HG02642 (cell line): ENCODE data around the gene EID3.

Experiments
- ATAC-seq: cut with Tn5 transposase; IDR thresholded peaks from one replicate; pipeline ENCODE4 v1.9.1; 2021; ENCODE audit warnings: mild to moderate bottlenecking; ENCODE audit not compliant: unreplicated experiment, poor library complexity

Gene EID3

DNA sequence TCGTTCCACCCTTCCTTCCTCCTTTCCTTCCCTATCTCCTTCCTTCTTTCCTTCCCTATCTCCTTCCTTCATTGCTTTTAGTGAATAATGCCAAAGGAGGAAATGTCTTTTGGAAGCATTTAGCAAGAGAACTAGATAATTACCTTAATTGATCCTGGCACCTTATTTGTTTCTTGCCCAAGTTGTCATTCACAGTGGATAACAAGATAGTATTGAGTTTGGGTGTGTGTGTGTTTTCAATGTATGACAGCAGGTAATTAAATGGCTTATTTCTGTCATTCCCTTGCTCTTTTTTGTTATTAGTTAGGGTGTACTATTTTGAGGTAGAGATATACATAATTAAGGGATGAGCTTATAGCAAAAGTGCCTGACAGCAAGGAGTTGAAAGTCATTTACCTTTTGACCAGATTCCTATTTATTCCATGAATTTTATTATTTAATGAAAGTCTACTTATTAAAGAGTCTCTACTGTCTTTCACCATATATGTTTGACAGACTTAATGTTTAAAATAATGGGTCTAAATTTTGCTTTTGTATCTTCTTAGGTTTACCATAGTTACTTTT lies 30.2 kb downstream of the EID3 start:
- ATAC-seq: no peak

DNA sequence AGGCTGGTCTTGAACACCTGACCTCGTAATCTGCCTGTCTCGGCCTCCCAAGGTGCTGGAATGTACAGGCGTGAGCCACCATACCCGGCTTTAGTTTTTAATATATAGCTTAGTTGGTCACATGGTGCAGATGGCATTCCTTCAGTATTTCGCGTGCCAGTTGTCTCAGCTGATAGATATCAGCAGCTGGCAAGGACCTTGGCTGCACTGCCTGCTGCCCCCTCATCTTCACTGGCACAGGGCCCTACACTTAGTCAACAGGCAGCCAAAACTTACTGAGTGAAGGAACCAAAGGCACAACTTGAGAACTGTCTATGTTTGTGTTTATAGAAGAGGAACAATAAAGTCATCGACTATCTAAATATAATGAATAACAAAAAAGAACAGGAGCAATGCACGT lies 31.0 kb downstream of the EID3 start:
- no peak for ATAC-seq

DNA sequence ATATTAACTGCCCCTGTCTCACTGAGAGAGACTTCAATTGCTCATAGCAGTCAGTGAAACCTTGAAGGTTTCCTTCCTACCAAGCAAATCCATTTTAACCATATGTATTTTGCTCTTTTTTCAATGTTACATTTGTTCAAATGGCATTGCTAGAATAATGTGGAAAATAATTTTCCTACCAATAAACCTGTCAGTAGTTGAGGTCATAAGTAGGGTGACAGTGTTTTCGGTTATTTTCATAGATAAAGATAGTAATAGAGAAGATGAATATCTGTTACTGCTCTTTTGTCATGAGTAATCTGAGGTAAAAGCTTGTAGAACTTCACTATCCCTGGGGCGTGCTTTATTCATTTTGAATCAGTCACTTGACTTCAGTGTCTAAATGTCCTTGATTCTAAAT lies 32.6 kb downstream of the EID3 start:
- ATAC-seq: no peak

DNA sequence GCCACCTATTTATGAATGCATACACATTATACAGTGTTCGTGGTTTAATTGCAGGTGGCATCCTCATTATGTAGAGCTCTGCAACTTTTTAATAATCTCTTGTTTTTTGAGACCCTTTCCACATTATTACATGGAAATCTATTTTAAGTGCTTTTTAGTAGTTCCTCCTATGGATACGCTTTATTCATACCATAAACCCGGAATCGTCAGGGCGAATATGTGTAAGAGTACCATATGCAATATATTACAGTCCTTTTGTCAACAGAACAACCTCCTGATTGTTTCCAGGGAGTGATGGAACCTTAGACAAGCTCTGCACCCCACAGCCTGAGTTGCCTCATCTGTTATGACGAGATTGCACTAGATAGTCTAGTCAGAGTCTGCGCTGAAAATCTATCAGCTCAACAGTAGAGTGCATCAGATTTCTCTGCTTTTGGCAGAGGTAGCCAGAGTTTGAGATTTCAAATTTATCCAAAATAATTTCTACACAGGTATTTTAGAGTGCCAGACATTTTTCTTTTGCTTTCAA lies 33.6 kb downstream of the EID3 start:
- ATAC-seq: no peak

DNA sequence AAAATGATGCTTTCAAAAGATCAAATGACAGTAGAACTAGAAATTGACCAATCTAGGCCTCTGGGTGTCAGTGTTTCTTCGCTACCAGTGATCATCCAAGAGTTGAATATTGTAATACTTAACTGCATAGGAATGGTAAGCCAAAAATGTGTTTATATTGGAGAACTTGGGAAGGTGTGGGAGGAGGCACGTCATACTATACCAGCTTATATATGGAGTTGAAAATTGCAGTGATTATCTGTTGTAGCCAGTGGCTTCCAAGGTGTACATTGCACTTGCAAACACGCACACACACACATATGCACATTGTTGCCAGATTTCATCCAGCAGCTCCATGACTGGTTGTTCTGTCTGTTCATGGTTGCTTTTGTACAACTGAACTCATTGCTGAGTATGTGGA lies 36.1 kb downstream of the EID3 start:
- ATAC-seq: no peak

DNA sequence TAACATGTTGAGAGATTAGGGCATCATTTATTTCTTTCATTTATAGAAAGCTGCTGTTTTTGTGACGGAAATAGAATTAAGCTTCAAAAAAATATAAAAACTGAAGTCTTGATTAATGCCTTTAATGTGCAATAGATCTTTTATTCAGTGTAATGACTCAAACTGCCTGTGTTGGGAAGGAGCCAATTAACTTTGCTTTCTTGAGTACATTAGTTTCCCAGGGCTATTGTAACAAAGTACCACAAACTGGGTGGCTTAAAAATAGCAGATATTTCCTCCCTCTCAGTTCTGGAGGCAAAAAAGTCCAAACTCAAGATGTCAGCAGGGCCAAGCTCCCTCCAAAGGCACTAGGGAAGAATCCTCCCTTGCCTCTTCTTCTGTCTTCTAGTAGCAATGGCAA lies 36.6 kb downstream of the EID3 start:
- ATAC-seq: no peak

DNA sequence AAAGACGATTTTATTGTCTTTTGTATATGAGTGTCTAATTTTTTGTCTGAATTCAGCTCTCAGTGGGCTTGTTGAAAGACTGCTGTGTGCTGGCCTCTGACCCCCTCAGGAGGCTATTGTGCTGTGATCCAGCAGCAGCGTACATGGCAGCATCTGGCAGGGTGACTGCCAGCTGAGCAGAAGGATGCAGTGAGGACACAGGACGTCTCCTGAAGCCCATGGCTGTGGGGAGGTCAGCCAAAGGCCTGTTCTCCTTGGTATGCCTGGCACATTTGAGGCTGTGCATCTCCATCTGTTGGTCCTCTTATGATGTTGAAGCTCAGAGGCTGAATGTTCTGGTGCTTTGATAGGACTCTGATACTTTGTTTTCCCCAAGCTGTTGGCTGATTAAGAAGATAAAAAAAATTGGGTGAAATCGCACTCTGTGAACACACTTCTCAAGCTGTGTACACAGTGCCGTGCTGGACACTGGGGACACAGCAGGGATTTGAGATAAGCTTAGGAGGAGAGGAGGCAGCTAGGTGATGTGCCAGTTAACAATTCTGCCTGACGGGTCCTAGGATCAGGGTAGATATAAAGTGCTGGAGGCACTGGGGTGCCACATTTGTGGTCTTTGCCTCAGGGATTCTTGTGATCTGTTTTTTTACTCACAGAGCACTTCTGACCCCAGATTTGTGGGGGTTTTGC lies 37.5 kb downstream of the EID3 start:
- no peak for ATAC-seq

DNA sequence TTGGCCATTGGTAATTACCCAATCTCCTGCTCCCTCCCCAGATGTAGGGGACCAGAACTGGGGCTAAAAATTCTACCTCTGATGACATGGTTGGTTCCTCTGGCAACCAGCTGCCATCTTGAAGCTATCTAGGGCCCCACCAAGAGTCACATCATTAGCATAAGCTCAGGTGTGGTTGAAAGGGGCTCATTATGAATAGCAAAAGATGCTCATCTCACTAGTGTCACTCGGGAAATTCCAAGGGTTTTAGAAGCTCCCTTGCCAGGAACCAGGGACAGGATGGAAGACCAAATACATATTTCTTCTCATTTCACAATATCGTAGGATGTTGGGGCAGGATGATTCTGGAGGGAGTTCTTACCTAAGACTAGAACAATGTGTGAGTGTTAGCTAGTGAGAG lies 38.6 kb downstream of the EID3 start:
- no peak for ATAC-seq

DNA sequence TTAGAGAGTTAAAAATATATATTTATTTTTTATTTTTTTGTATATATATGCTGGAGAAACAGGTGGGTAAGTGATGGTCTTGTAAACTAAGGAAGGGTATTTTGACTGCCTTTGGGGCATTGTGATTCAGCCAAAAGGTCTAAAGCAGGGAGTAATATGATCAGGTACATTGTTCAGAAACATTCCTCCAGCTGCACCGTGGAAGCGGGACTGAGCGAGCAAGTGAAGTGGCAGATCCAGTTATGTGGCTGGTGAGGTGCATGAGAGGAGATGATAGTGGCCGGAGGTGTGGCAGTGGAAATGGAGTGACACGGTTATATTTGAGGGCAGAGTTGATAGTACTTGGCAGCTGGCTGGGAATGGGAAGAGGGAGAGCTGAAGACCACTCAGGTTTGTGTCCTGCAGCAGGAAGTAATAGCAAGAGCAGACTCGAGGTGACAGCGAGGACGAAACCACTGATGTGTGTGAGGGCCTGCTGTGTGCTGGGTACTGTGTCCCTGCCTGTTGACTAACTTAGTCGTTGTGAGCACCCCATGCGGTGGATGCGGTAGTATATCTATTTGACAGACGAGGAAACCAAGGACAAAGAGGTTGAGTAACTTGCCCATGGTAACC lies 39.2 kb downstream of the EID3 start:
- no peak for ATAC-seq

DNA sequence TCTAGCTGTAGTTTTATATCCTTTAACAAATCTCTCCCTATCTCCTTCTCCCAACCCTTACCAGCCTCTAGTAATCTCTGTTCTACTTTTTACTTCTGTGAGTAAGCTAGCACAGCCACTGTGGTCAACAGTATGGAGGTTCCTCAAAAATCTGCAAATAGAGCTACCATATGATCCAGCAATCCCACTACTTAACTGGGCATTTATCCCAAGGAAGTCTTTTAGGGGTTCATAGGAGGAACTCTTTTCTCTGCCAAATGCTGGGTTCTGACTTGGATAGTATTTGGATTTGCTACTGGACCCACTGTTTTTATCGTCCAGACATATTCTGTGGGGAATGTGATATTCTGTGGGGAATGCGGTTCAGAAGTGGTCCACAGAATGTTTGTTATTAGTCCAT lies 41.1 kb downstream of the EID3 start:
- ATAC-seq: no peak

DNA sequence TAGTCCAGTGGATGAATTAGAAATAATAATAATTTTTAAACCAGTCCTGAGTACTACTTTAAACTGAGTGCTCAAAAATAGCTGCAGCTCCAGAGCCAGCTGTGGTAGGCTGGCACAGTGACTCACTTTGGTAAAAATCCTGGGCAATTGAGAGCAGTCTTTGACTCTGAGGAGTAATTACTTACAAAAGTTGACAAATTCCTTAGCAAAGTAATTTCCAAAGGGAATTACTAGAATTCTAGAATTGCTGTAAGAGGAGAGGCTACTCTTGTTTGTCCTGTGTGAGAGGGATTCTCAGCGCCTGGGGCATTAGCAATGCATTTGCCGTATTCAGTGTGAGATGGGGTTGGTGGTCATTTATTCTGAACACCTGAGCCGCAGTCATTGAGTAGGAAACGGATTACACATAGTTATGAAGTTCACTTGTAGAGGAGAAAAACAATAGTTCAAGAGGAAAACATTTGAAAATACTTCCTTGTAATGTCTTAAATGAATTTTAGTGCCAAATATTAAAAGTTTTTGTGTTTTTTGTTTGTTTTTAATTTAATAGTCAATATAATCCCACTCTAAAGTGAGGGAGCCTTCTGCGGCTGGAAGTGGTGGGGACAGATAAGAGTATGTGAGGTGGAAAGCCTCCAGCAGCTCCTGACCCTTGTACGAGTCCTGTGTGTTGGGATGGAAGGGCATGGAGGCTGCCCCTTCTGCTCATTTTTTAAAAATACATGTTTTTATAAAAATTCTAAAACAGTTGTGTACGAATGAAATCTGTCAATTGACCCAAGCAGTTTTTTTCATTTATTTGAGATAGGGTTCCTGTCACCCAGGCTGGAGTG lies 41.9 kb downstream of the EID3 start:
- ATAC-seq: no peak

DNA sequence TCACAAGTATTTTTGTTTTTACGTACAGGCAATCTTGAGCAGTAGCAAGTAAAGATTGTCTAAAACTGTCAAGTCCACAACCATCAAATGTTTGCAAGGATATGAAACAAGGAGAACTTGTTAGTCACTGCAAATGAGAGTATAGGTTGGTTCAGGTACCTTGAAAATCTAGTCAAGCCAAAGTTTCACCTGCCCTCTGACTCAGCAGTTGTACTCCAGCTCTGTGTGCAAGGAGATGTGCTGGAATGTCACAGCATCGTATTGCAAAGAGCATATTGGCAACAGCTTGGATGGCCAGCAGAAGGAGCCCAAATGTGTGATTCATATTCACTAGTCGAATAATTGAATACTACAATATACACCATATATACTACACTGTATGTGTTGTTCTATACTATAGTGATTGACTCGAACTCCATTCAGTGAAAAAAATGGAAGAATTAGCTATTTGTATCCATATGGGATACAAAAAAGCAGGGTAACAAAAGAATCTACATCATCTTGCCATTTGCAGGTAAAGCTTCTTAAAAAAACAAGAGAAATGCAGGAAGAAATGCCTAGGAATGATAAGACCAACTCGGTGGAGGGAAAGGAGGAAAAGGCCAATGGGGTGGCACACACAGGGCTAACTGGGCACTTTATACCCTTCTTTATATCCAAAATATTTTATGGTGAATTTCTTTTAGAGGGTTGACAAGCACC lies 44.0 kb downstream of the EID3 start:
- ATAC-seq: no peak

DNA sequence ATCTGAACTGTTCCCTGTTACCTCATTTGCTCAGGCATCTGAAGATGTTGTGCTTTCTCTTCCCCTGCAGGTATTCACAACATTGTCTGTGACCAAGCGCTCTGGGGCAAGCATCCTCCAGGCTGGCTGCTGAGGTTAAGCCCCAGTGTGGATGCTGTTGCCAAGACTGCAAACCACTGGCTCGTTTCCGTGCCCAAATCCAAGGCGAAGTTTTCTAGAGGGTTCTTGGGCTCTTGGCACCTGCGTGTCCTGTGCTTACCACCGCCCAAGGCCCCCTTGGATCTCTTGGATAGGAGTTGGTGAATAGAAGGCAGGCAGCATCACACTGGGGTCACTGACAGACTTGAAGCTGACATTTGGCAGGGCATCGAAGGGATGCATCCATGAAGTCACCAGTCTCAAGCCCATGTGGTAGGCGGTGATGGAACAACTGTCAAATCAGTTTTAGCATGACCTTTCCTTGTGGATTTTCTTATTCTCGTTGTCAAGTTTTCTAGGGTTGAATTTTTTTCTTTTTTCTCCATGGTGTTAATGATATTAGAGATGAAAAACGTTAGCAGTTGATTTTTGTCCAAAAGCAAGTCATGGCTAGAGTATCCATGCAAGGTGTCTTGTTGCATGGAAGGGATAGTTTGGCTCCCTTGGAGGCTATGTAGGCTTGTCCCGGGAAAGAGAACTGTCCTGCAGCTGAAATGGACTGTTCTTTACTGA lies 44.9 kb downstream of the EID3 start:
- no peak for ATAC-seq

DNA sequence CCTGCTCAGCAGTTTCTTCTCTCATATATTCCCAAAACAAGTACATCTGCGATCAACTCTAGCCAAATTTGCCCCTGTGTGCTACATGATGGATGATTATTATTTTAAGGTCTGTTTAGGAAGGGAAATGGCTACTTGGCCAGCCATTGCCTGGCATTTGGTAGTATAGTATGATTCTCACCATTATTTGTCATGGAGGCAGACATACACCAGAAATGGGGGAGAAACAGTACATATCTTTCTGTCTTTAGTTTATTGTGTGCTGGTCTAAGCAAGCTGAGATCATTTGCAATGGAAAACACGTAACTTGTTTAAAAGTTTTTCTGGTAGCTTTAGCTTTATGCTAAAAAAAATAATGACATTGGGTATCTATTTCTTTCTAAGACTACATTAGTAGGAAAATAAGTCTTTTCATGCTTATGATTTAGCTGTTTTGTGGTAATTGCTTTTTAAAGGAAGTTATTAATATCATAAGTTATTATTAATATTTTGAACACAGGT lies 45.5 kb downstream of the EID3 start:
- no peak for ATAC-seq

DNA sequence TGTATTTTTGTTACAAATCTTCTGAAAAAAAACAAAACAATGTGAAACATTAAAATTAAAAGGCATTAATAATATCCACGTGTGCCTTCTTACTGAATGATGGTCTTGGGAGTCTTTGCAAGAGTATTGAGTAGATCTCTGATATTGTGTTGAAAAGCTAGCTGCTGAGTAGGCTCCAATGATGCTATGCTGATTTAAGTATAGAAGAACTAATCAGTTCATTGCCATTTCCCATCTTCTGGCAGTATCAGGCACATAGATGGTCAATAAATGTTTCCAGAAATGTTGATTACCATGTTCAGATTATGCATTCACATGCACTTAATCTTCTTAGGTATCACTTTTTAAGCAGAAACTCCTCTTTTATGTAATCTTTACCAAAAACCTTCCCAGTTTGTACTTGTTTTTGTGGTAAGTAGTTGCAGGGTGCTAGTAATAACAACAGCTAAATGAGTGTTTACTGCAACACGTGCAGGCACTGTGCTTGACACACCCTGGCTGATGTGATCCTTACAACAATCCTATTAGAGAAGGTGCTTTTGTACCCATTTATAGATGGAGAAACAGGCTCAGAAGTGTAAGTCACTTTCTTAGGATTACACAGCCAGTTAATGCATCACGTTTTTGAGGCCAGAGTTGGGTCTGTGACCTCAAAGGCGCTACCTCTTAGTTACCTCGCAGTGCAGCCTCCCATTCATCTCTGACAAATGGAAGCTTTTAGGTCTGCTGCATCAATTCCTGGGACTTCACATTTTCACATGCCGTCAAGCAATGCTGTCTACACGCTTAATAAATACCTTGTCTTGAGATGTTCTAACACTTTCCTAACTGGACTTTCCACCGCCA lies 46.9 kb downstream of the EID3 start:
- no peak for ATAC-seq

DNA sequence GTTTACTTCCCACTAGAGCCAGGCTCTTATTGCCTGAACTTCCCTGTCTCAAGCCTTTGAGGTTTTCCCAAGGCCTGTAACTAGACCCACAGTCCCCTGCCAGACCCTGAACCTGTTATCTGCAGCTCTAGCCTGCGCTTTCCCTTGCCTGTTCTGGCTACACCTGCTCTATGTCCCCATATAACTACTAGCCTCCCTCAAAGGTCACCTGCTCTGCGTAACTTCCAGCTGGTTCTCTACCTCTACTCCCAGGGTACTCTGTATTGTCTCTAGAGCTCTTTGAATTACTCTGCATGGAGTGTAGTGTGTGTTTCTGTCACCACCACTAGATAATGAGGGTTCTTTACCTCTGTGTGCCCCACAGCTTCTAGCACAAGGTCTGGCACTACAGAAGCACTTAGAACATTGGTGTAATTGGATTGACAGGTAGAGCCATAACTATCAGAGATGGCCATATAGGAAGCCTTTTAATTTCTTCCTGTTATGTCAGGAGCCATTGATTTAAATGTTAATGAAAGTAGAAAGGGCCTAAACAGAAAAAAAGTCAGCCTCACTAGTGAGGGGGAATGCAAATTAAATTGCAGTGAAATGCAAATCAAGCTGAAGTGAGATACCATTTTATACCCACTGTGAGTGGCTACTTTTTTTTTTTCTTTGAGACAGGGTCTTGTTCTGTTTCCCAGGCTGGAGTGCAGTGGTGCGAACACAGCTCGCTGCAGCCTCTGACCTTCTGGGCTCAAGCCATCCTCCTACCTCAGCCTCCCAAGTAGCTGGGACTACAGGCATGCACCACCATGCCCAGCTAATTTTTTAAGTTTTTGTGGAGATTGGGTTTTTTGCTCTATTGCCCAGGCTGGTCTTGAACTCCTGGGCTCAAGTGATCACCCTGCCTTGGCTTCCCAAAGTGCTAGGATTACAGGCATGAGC lies 47.8 kb downstream of the EID3 start:
- no peak for ATAC-seq

DNA sequence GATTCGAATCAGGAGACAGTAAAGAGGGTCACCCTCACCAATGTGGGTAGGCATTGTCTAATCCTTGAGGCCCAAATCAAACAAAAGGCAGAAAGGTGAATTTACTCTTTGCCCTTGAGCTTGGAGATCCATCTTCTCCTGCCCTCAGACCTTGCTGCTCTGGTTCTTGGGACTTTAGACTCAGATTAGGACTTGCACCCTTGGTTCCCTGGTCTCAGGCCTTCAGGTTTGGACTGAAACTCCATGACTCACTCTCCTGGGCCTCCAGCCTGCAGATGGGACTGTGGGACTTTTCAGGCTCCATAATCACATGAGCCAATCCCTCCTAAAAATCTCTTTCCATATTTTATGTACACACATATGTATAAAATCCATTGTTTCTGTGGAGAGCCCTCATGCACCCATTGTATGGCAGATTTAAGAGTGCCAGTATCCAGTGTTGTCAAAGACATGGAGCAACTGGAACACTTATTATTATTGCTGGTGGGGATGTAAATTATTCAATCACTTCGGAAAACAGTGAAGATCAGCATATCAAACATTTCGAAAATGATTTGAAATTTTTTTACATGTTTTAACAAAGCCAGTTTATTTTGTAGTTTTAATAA lies 48.7 kb downstream of the EID3 start:
- no peak for ATAC-seq
